AG09319 (cell line): ENCODE data around the gene TLR6.

ENCODE experiments used
- DNase-seq: peaks from one replicate; pipeline ENCODE4 v3.0.0-alpha.2; 2010; ENCODE audit warnings: low read depth; ENCODE audit errors: extremely low read depth
- CTCF ChIP-seq: IDR thresholded peaks from 2 replicates; pipeline ENCODE4 v1.5.1; 2011; ENCODE audit warnings: low read depth, mild to moderate bottlenecking, inconsistent platforms, low read length, moderate library complexity

Gene TLR6

GRCh38 chr4:38873290-38873944 lies 16.8 kb upstream of the TLR6 start:
- TF ChIP-seq CTCF = no peak
- no peak for DNase-seq

GRCh38 chr4:38872620-38873019 lies 16.0 kb upstream of the TLR6 start:
- peak; percentile 75 for DNase-seq
- TF ChIP-seq CTCF = no peak

GRCh38 chr4:38871593-38871992 lies 15.0 kb upstream of the TLR6 start:
- no peak for DNase-seq
- TF ChIP-seq CTCF = no peak

- no peak for DNase-seq
- no peak for TF ChIP-seq CTCF
These were observed 13.6 kb upstream of the TLR6 start for GRCh38 chr4:38870098-38870808.

GRCh38 chr4:38869511-38869910 lies 12.9 kb upstream of the TLR6 start:
- TF ChIP-seq CTCF = no peak
- no peak for DNase-seq

- TF ChIP-seq CTCF = no peak
- no peak for DNase-seq
These were observed 11.7 kb upstream of the TLR6 start for GRCh38 chr4:38868059-38868960.

GRCh38 chr4:38867478-38868058 lies 11.0 kb upstream of the TLR6 start, which contains the start of gene FAM114A1:
Gene FAM114A1, plus strand, starts transcription at chr4:38867806. Its CDS starts 10,273 bp downstream, at chr4:38878079.
- DNase-seq = peak; percentile 69

More at GRCh38 chr4:38867478-38868058, 11.0 kb upstream of the TLR6 start, which contains the start of gene FAM114A1:
- TF ChIP-seq CTCF = no peak
